Stimulated activated CD4-positive, alpha-beta T cell treated with anti-CD3 and anti-CD28 coated beads, Interleukin-15, amount 100 ng/mL, for 1 hour (primary cell): ENCODE measurements around the gene SYT13.
A peak's percentile ranks its signal among the peaks of the same experiment; 100 is the strongest.

Experiments used
- DNase-seq, 2 donors: peaks; one replicate each; pipeline ENCODE4 v3.0.0-alpha.2; 2020; ENCODE audit warnings: low read depth in 1 of 2, low spot score in 1 of 2

The SYT13 gene

DNA sequence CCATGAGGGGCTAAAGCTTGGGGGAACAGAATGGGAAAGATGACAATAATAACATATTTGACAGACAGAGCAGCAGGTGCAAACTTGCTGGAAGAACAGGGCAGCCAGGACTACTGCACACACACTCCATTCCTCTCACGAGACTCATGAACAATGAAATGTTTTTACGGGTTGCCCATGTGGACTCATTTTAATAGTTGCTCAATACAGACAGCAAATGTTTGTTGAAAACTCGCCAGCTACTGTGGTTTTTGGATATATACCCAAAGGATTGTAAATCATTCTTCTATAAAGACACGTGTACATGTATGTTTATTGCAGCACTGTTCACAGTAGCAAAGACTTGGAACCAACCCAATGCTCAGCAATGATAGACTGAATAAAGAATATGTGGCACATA is 10.3 kb downstream of the SYT13 start:
- no peak for DNase-seq

GRCh38 chr11:45274206-45274605 is 11.9 kb downstream of the SYT13 start:
- DNase-seq = no peak

DNA sequence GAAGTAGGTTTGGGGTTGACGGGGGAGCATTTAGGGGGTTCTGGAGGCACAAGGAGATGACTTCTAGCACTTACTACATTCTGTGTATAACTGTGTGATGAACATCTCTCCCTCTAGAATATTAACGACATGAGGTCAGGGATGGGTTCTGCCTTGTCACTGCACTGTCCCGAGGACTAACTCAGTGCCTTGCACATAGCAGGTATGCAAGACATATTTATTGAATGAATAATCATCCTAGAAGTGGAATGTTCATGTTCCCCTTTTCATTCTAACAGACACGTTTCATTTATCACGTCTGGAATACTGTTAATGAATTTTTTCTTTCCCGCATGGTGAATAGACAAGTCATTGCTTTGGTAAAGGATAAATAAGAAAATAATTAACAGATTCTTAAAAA is 12.6 kb downstream of the SYT13 start:
- no peak for DNase-seq

GRCh38 chr11:45272701-45273100 is 13.4 kb downstream of the SYT13 start:
- no peak for DNase-seq

- no peak for DNase-seq
Observed at GRCh38 chr11:45270946-45271716, 15.0 kb downstream of the SYT13 start.

DNA sequence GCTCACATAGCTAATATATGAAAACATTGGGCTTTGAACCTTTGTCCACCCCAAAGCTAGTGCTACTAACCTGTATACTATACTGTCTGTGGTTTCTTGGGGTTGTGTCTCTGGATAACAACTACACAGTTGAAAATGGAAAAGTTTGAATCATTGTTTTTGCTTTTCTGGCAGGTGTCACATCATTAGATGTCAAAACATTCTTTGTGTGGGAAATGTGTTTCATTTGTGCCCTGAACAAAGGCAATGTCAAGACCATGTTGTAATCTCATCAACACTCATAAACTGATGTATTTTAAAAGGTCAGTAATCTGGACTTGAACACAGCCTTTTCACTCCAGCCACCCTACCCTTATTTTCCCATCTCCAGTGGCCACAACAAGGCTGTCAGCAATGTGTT is 16.5 kb downstream of the SYT13 start:
- DNase-seq = no peak

DNA sequence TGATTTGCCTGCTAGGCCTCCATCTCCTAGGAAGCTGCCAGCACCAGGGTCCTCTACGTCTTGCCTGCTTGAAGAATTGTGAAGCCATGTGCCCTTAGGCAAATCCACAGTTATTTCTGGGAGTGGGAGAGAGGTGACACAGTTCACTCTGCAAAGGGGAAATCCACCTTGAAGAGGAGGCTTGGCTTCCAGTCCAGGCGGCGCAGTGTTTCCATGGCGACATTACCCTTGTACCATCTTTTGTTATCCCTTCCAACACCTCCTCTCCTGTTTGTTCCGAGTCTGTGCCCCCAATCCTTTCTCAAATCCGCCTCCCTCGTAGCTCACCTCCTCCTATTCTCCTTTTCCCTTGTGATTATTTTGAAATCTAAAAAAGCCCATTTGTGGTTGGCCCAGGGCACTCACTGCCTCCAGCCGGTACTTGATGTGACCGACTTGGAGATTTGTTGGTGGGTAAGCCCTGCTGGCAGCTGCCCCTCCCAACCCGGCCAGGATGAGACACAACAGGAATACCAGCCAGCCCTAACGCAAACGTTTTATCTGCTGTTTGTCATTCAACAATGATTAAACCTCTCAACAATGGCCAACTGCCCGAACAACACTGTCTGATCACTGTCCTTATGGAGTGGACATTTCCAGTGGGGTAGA is 18.4 kb downstream of the SYT13 start:
- DNase-seq = no peak

DNA sequence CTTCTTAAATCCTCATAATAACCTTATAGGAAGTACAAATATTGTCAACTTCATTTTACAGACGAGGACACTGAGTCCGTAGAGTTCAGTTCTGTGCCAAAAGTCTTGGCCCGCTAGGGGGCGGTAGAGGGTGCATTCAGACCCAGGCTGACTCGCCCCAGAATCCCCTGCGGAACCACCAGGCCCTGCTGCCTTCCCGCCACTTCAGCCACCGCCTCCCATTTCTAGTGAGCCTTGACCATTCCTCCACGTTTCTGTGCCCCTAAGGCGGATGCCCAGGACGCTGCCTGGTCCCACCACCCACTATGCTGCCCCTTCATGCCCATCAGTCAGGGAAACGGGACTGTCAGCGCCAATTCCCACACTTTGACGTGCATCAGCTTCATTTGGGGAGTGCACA is 19.1 kb downstream of the SYT13 start:
- DNase-seq = no peak

GRCh38 chr11:45266676-45267020 is 19.5 kb downstream of the SYT13 start:
- DNase-seq = no peak

DNA sequence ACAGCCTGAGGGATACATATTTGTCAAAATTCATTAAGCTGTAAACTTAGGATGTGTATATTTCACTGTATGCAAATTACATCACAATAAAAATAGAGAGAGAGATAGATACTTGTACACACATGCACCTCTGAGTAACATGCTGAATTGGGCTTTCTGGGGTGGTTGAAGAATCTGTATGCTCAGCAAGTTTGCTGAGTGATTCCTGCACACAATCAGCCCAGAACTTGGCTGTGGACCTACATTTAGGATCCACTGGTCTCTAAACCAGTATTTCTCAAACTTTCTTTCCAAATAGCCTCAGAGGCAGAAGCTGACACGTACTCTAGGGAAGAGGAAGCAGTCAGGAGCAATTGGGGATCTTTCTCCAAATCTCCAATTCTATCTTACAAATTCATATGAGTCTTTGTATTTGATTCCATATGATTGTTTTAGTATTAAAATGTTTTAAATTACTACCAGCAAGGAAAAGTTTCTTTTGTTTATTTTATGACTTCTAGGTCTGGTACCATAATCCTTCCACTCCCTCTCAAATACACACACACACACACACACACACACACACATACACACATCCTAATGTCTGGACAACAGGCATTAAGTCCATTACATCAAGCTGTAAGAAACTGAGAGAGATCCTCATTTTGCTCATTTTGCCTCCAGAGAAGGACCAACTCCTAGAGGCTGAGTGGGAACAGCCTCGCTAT is 20.0 kb downstream of the SYT13 start:
- no peak for DNase-seq

DNA sequence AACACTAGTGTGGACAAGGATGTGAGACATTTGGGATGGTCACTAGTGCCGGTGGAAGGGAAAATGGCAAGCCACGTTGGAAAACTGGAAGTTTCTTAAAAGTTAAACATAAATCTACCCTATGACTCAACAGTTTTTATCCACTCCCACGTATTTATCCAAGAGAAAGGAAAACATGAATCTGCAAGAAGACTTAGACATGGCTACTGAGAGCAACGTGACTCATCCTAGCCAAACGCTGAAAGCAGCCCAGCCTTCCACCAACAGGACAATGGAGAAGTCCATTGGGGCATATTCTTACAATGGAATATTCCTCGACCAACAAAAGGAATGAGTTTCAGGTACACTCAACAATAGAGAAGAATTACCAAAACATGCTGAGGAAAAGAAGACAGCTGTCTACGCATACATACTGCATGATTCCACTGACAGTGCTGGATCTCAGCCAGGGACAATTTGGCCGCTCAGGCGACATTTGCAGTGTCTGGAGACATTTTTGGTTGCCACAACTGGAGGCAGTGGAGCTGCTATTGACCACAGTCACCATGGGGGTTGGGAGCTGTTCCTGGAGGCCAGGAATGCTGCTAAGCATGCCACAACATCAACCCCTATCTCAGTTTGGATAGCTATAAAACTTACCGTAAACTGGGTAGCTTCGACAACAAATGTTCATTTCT is 21.2 kb downstream of the SYT13 start:
- no peak for DNase-seq

DNA sequence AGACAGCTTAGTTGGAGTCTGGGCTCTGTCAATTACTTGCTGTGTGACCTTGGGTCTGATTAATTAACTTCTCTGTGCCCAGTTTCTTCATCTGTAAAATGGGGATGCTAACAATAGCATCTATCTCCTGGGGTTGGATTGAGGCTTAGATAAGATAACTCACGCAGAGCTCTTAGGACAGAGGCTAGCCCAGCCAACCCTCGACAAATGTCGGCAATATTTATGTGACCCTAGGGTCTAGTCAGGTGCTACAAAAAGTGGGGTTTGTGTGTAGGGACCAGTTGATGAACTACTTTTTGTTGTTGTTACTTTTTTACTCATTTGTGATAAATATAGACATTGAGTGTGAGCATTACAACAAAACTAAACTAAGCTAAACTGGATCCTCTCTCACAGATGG is 22.4 kb downstream of the SYT13 start:
- DNase-seq = no peak

DNA sequence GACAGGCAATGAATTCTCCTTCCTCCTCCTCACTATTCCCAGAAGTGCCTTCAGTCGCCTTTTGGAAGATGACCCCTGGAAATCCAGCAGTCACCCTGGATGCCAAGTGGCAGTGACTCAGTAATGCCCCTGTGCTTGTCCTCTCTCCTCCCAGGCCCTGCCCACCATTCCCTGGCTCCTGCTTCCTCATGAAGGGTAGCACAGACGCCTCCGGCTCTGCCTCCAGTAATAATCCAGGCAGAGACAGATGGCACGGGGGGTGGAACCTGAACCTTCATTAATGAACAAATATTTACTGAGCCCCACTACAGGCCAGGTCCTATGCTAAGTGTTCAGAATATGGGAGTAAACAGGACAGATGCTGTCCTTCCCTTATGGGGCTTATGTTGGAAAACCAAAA is 23.2 kb downstream of the SYT13 start:
- no peak for DNase-seq

DNA sequence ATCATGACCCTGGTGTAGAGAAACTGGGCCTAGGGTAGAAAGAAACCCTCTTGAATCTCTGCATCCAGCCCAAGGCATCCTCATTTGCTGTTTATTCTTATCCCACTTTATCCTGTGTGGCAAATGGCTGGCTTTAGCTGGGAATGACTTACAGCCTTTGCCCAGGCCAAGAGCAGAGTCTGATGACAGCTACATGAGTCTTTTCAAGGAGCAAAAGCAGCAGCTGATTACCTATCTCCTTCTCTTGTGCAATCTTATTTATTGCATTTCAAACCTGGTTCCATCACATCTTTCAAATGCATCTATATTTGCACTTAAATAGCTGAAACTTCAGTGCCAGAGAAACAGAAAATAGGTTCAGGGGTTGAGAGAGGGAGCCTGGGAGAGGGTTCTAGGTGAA is 26.1 kb downstream of the SYT13 start:
- DNase-seq = no peak

GRCh38 chr11:45259592-45259991 is 26.5 kb downstream of the SYT13 start:
- DNase-seq = no peak

DNA sequence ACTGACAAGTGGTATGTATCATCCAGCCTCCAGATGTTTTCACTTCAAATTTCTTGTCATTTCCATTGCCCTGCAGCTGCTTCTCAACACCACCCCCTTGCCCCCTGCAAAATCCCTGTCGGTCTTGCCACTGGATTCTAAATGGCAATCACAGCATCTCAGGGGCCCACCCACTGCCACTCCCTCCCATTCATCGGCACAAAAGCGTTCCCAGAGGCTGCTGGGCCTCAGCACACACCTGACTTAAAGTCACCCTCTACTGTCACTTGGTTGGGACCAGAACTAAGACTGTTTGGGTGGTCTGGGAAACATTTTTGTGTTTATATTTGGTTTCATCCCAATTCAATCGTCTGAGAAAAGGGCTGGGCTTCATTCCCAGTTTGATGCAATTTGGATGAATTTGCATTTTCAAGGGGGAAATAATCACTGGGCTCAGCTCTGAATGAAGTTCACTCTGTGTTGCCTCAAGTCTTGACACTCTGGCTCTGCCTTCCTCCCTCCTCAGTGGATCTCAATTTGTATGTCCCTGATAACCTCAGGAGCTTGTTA is 27.1 kb downstream of the SYT13 start:
- DNase-seq = no peak

DNA sequence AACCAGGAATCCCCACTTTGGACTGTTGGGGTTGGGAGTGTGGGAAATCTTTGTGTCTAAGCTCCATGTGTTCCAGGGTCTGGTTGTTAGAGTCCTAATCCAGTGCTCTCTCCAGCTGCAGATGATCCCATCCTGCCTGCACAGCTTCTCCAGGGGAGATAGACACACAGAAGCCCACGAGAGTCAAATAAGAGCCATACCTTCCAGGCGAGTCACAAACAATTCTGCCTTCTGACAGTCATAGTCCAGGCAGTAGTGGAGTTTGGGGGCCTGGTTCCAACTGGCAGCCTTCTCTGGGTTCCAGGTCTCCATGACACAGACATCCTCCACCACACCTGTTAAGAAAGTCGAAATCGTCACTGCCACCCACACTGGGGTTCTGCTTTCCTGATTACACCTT is 32.1 kb downstream of the SYT13 start:
- no peak for DNase-seq

DNA sequence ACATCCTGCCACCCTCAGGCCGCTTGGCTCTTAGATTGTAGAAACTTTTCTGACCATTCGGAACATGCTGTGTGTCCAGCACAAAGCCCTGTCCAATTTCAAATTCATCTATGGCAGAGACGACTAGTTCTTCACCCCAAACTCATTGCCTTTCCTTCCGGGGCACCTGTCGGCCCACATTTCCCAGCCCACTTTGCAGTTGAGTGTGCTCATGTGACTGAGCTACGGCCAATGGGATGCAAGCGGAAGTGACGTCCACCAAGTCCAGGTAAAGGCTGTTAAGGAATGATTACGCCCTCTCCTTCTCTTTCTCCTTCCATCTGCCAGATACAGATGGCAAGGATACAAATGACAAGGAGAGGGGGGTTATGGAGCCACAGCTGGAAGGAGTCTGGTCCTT is 32.5 kb downstream of the SYT13 start:
- DNase-seq = no peak

DNA sequence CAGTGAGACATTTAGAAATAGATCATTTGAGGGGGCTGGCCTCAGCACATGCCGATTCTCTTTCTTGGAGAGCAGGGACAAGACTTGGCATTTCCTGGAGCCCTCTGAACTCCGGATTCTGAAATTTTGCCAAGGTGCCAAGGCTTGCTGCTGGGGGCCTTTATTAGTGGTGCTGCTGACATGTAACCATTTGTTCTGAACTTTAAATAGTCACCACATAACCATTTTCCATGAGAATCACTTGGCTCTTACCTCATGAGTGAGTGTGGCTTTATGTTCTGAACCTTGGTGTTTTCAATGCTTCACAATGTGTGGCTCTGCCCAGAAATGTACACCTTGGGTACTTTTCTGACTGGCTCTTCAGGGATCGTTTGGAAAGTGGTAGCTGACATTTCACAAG is 33.3 kb downstream of the SYT13 start:
- DNase-seq = no peak

- DNase-seq = peak in 1 of 2 donors; percentile 8
Observed at GRCh38 chr11:45252134-45252856, 33.8 kb downstream of the SYT13 start.
